Stimulated activated CD4-positive, alpha-beta T cell treated with anti-CD3 and anti-CD28 coated beads, TNF-alpha, amount 100 ng/mL, for 4 hours (primary cell): ENCODE results near the gene MT2A.
"Not testable (repeated sequence)": the region's sequence is repeated elsewhere in the genome, so short reads cannot be mapped to it uniquely, and the experiment has no call there.

Experiments
- DNase-seq, 3 experiments: peaks; one replicate each; pipeline ENCODE4 v3.0.0-alpha.2; 2020; ENCODE audit warnings: low read depth in 3 of 3

MT2A gene

GRCh38 chr16:56620339-56620897 lies 12.0 kb downstream of the MT2A start:
- no peak for DNase-seq

- not testable (repeated sequence) for DNase-seq
Measured at GRCh38 chr16:56621665-56622445, 13.5 kb downstream of the MT2A start.

- not testable (repeated sequence) for DNase-seq
Measured at GRCh38 chr16:56623184-56623583, 14.8 kb downstream of the MT2A start.

- DNase-seq: no peak
Measured at GRCh38 chr16:56623637-56624036, 15.3 kb downstream of the MT2A start.

GRCh38 chr16:56625140-56625942 lies 17.0 kb downstream of the MT2A start, which contains the start of gene MT1E:
Gene MT1E, plus strand, starts transcription at chr16:56625781. Its CDS starts 71 bp downstream, at chr16:56625852.
- no peak for DNase-seq

GRCh38 chr16:56625943-56626654 lies 17.7 kb downstream of the MT2A start:
- DNase-seq: no peak

GRCh38 chr16:56626685-56627084 lies 18.3 kb downstream of the MT2A start:
- no peak for DNase-seq

GRCh38 chr16:56628486-56629350 lies 20.3 kb downstream of the MT2A start:
- no peak for DNase-seq

- no peak for DNase-seq
Measured at GRCh38 chr16:56629531-56629930, 21.1 kb downstream of the MT2A start.

GRCh38 chr16:56630134-56630533 lies 21.8 kb downstream of the MT2A start:
- no peak for DNase-seq

GRCh38 chr16:56631197-56631596 lies 22.8 kb downstream of the MT2A start:
- no peak for DNase-seq

GRCh38 chr16:56631832-56632155 lies 23.4 kb downstream of the MT2A start:
- no peak for DNase-seq

GRCh38 chr16:56632156-56632847 lies 23.9 kb downstream of the MT2A start, which contains the start of gene MT1M:
Gene MT1M, plus strand, starts transcription at chr16:56632659. Its CDS starts 73 bp downstream, at chr16:56632732.
- DNase-seq: no peak

- no peak for DNase-seq
Measured at GRCh38 chr16:56632848-56633365, 24.5 kb downstream of the MT2A start.

GRCh38 chr16:56633535-56633934 lies 25.2 kb downstream of the MT2A start:
- DNase-seq: no peak

- DNase-seq: no peak
Measured at GRCh38 chr16:56634715-56635440, 26.5 kb downstream of the MT2A start.

- DNase-seq: no peak
Measured at GRCh38 chr16:56635441-56635967, 27.1 kb downstream of the MT2A start.

GRCh38 chr16:56636616-56637413 lies 28.4 kb downstream of the MT2A start:
- DNase-seq: no peak
